SK-N-SH (cell line): ENCODE data around the gene CHKB. TPM values are rescaled to one million over a fixed set of nuclear protein-coding genes. Genes with fewer than 3 reads are reported as not detected.

Experiments used
- CTCF ChIA-PET: fragments of 300-600, 350-600 bp; formaldehyde crosslinking; extraction: SDS; loops from one replicate; lab custom pipeline; 2021; lab: Yijun Ruan, JAX
- POLR2A ChIA-PET: fragments of 350-600 bp; sonication (Branson Sonifier 250); formaldehyde crosslinking; extraction: SDS; loops from one replicate; lab custom pipeline; 2020; ENCODE audit warnings: antibody characterized with exemption, inconsistent platforms; lab: Yijun Ruan, JAX
- DNase-seq: peaks from one replicate; pipeline ENCODE4 v3.0.0; 2012
- H2AFZ ChIP-seq: fragments of 200-600 bp; sonication (generic); 2 replicates; pipeline ENCODE4 v1.8.1; 2016; ENCODE audit warnings: antibody characterized with exemption, mild to moderate bottlenecking, low read depth
- H3F3A ChIP-seq: fragments of 200-600 bp; sonication (generic); replicated peaks from 2 replicates; pipeline ENCODE3; 2016; ENCODE audit warnings: antibody characterized with exemption, mild to moderate bottlenecking; ENCODE audit not compliant: insufficient read depth
- H3K27ac ChIP-seq, 2 experiments: fragments of 200-500 bp in 1 of 2; fragments of 200-600 bp in 1 of 2; sonication (Bioruptor generic) in 1 of 2; sonication (generic), shearing (Covaris generic) in 1 of 2; 2 replicates each; pipeline versions ENCODE4 v1.5.1 to v1.6.1; 2014 to 2016; ENCODE audit warnings: low read depth in 2 of 2, inconsistent platforms in 1 of 2, low read length in 1 of 2, mild to moderate bottlenecking in 1 of 2, mixed read lengths in 1 of 2
- H3K27me3 ChIP-seq: fragments of 200-600 bp; sonication (generic), shearing (Covaris generic); 2 replicates; pipeline ENCODE4 v1.6.1; 2016; ENCODE audit warnings: mixed run types; ENCODE audit not compliant: insufficient read depth
- H3K36me3 ChIP-seq, 2 experiments: fragments of 200-500 bp in 1 of 2; fragments of 200-600 bp in 1 of 2; sonication (Bioruptor generic) in 1 of 2; sonication (generic) in 1 of 2; replicated peaks in 1 of 2; 2 replicates each; pipeline versions ENCODE3 to v1.5.1; 2014 to 2016; ENCODE audit warnings: low read length in 1 of 2, mild to moderate bottlenecking in 1 of 2; ENCODE audit not compliant: insufficient read depth in 2 of 2, control insufficient read depth in 1 of 2
- H3K4me1 ChIP-seq, 2 experiments: fragments of 200-500 bp in 1 of 2; fragments of 200-600 bp in 1 of 2; sonication (Bioruptor generic) in 1 of 2; sonication (generic), shearing (Covaris generic) in 1 of 2; 2 replicates each; pipeline versions ENCODE4 v1.5.1 to v1.6.1; 2014 to 2016; ENCODE audit warnings: low read depth in 1 of 2, low read length in 1 of 2, mixed run types in 1 of 2; ENCODE audit not compliant: insufficient read depth in 2 of 2, control insufficient read depth in 1 of 2
- H3K4me2 ChIP-seq: fragments of 200-600 bp; sonication (generic), shearing (Covaris generic); 2 replicates; pipeline ENCODE4 v1.6.1; 2017; ENCODE audit warnings: mixed run types
- H3K4me3 ChIP-seq, 2 experiments: fragments of 200-500 bp in 1 of 2; fragments of 200-600 bp in 1 of 2; sonication (Bioruptor generic) in 1 of 2; sonication (generic), shearing (Covaris generic) in 1 of 2; 2 replicates each; pipeline versions ENCODE4 v1.5.1 to v1.8.1; 2014 to 2016; ENCODE audit warnings: low read depth in 2 of 2, inconsistent platforms in 1 of 2, low read length in 1 of 2, mild to moderate bottlenecking in 1 of 2, mixed read lengths in 1 of 2, moderate library complexity in 1 of 2
- H3K79me2 ChIP-seq: fragments of 200-600 bp; sonication (generic); 2 replicates; pipeline ENCODE4 v1.8.1; 2017; ENCODE audit warnings: mild to moderate bottlenecking; ENCODE audit not compliant: insufficient read depth
- H3K9ac ChIP-seq: fragments of 200-600 bp; sonication (generic); 2 replicates; pipeline ENCODE4 v1.6.1; 2017; ENCODE audit warnings: mixed run types
- H3K9me2 ChIP-seq: fragments of 200-600 bp; sonication (generic); 2 replicates; pipeline ENCODE4 v1.6.1; 2017; ENCODE audit warnings: mixed run types
- H3K9me3 ChIP-seq: fragments of 200-600 bp; sonication (generic); 2 replicates; pipeline ENCODE4 v1.6.1; 2017; ENCODE audit warnings: mixed run types, mild to moderate bottlenecking, moderate library complexity
- H4K20me1 ChIP-seq: fragments of 200-600 bp; sonication (generic); 2 replicates; pipeline ENCODE4 v1.6.1; 2017; ENCODE audit warnings: mild to moderate bottlenecking, mixed run types; ENCODE audit not compliant: insufficient read depth
- CHD2 ChIP-seq: fragments of 150-350 bp; IDR thresholded peaks from 2 replicates; pipeline ENCODE4 v1.6.1; 2018; ENCODE audit warnings: low read length; ENCODE audit not compliant: partially characterized antibody
- ELF1 ChIP-seq: IDR thresholded peaks from 2 replicates; pipeline ENCODE4 v1.4.0; 2012
- FOSL2 ChIP-seq: IDR thresholded peaks from 2 replicates; pipeline ENCODE4 v1.4.0; 2012; ENCODE audit warnings: low read depth, mild to moderate bottlenecking, moderate library complexity, borderline replicate concordance
- FOXJ3 ChIP-seq: sonication (generic); formaldehyde crosslinking; IDR thresholded peaks from 2 replicates; pipeline ENCODE4 v1.5.1; 2020; ENCODE audit warnings: mild to moderate bottlenecking, missing genetic modification reagents
- GABPA ChIP-seq: IDR thresholded peaks from 2 replicates; pipeline ENCODE4 v1.4.0; 2012; ENCODE audit warnings: low read depth, mild to moderate bottlenecking
- GATA2 ChIP-seq: sonication (generic); formaldehyde crosslinking; IDR thresholded peaks from 2 replicates; pipeline ENCODE4 v1.5.0; 2020; ENCODE audit warnings: mild to moderate bottlenecking, missing genetic modification reagents
- JUND ChIP-seq: IDR thresholded peaks from 2 replicates; pipeline ENCODE4 v1.4.0; 2012
- MEF2A ChIP-seq: IDR thresholded peaks from 2 replicates; pipeline ENCODE4 v1.4.0; 2012; ENCODE audit warnings: low read depth, borderline replicate concordance
- MXI1 ChIP-seq: IDR thresholded peaks from 2 replicates; pipeline ENCODE4 v1.6.1; 2012; ENCODE audit warnings: mild to moderate bottlenecking, low read depth, low read length, improper control_type of control experiment
- NFIC ChIP-seq: IDR thresholded peaks from 2 replicates; pipeline ENCODE4 v1.4.0; 2012; ENCODE audit warnings: borderline replicate concordance
- NRF1 ChIP-seq: IDR thresholded peaks from 2 replicates; pipeline ENCODE4 v1.6.1; 2012; ENCODE audit warnings: low read depth, mild to moderate bottlenecking, low read length
- POLR2AphosphoS5 ChIP-seq: IDR thresholded peaks from 2 replicates; pipeline ENCODE4 v1.6.1; 2012; ENCODE audit warnings: low read depth, low read length
- RFX5 ChIP-seq: IDR thresholded peaks from 2 replicates; pipeline ENCODE4 v1.6.1; 2012; ENCODE audit warnings: mild to moderate bottlenecking, improper control_type of control experiment, low read length
- RXRA ChIP-seq: IDR thresholded peaks from 2 replicates; pipeline ENCODE4 v1.4.0; 2012; ENCODE audit warnings: low read depth, mild to moderate bottlenecking, borderline replicate concordance
- SMC3 ChIP-seq: IDR thresholded peaks from 2 replicates; pipeline ENCODE4 v1.6.1; 2012; ENCODE audit warnings: low read depth, low read length, improper control_type of control experiment
- TAF1 ChIP-seq: IDR thresholded peaks from 2 replicates; pipeline ENCODE4 v1.6.1; 2012; ENCODE audit warnings: low read depth, mild to moderate bottlenecking, low read length, moderate library complexity, borderline replicate concordance
- TCF12 ChIP-seq: IDR thresholded peaks from 2 replicates; pipeline ENCODE4 v1.4.0; 2012
- TEAD4 ChIP-seq: IDR thresholded peaks from 2 replicates; pipeline ENCODE4 v1.4.0; 2012; ENCODE audit warnings: mild to moderate bottlenecking, borderline replicate concordance; ENCODE audit not compliant: insufficient read depth
- WGBS: methylation state at CpG from one replicate; pipeline ENCODE4 v1.1.6; 2017; ENCODE audit warnings: low lambda C conversion rate; 5-methylcytosine and 5-hydroxymethylcytosine counted together
- polyA plus RNA-seq, 3 experiments: library from polyadenylated mRNA; depleted of rRNA; stranded (reverse); fragments of >200 nt; gene quantifications; 2 replicates each; pipeline ENCODE4 v1.2.3, GENCODE V29; 2012
- TF ChIP-seq, protein P1 (sequence below): IDR thresholded peaks from 2 replicates; pipeline ENCODE4 v1.6.1; 2012; ENCODE audit warnings: mild to moderate bottlenecking, low read depth, low read length, moderate library complexity
- TF ChIP-seq, protein P2 (sequence below): IDR thresholded peaks from 2 replicates; pipeline ENCODE4 v1.4.0; 2012; ENCODE audit warnings: low read depth, borderline replicate concordance
- TF ChIP-seq, protein P3 (sequence below): IDR thresholded peaks from 2 replicates; pipeline ENCODE4 v1.4.0; 2012; ENCODE audit warnings: low read depth, borderline replicate concordance
- TF ChIP-seq, protein P4 (sequence below): fragments of 200-600 bp; sonication (generic); IDR thresholded peaks from 2 replicates; pipeline ENCODE4 v1.6.1; 2017; ENCODE audit warnings: antibody characterized with exemption, mild to moderate bottlenecking, moderate library complexity
- TF ChIP-seq, protein P5 (sequence below): fragments of 150-350 bp; IDR thresholded peaks from 2 replicates; pipeline ENCODE4 v1.6.1; 2017; ENCODE audit warnings: antibody characterized with exemption, low read length, low read depth, borderline replicate concordance

Gene CHKB
- polyA plus RNA-seq, 1 of the 3 experiments (the other 2 are of a cell fraction): 39.6 TPM

DNA sequence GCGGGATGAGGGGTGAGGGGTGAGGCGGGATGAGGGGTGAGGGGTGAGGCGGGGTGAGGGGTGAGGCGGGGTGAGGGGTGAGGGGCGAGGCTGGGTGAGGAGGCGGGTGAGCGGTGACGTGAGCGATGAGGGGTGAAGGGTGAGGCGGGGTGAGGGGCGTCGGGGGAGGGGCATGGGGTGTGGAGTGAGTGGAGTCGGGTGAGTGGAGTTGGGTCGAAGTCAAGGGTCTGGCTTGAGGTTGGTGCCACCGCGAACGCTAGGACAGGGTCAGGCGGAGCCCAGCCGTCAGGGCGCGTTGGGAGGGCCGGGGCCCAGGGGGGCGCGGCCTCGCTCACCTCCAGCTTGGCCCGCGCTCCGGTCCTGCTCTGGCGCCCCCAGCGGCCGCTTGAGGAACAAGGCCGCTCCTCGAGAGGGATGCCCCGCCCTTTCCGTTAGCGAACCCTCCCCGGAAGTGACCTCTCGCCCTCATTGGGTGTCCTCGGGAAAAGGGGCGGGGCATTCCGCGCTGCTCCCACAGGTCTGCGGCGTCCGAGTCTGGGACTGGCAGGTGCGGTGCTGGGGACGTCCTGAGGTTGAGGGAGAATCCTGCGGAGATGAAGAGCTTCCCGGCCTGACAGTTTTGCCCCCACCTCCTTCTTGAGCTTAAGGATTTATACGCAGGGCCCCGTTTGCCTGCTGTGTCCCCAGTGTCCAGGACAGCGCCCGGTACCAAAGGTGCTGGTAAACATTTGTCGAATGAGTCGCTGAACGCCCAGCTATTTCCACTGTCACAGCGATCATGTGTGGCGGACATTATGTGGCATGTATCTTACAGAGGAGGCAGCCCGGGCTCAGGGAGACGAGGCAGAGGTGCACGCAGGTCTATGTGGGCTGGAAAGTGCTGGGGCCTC, 19.9 kb downstream of the CHKB start, which contains the start of gene SYCE3:
Gene SYCE3 (minus strand): TSS at position 397 of the 890 bp plus-strand sequence. CDS start 6,514 bp downstream, outside the sequence.
- WGBS: 4% methylated on average over 35 of the region's 61 CpGs
- POLR2A ChIA-PET: interaction anchor here (1.0 to 2.7 kb wide), 5 partner anchors 13 to 39 kb away, joined by 4 to 12 read pairs (median 7); partner anchors contain the start of genes KLHDC7B and SCO2
- peak within 1 kb of the TSS; percentile 97 for H2AFZ ChIP-seq
- no peaks in the 10 kb centered on the region for H3K79me2 ChIP-seq
- H3K36me3 ChIP-seq: no peaks in the 10 kb centered on the region
- H3K27ac ChIP-seq: no peak within 1 kb of the TSS; a peak in 2 of 4 replicates
- no peaks in the 10 kb centered on the region for H3K9me3 ChIP-seq
- peak within 1 kb of the TSS; percentile 93 for H3K4me2 ChIP-seq
- no peaks in the 10 kb centered on the region for H4K20me1 ChIP-seq
- no peaks in the 10 kb centered on the region for H3K9me2 ChIP-seq
- DNase-seq: peak; percentile 97
- no peaks in the 10 kb centered on the region for H3F3A ChIP-seq
- peaks cover 0 to 4% of the 10 kb centered on the region in 2 experiments; a peak in 1 of 4 replicates for H3K4me1 ChIP-seq
- H3K4me3 ChIP-seq: peak within 1 kb of the TSS; percentile 62 to 96
- CTCF ChIA-PET: interaction anchor here (0.6 to 4.9 kb wide), 32 partner anchors 10 to 260 kb away, joined by 3 to 73 read pairs (median 6); partner anchors contain the start of genes CHKB, CPT1B, KLHDC7B and LMF2
- no peaks in the 10 kb centered on the region for H3K27me3 ChIP-seq
- H3K9ac ChIP-seq: peak within 1 kb of the TSS; percentile 32; the same call in 1 of the 2 replicates
- no peak for TF ChIP-seq ELF1
- TF ChIP-seq, protein P1, sequence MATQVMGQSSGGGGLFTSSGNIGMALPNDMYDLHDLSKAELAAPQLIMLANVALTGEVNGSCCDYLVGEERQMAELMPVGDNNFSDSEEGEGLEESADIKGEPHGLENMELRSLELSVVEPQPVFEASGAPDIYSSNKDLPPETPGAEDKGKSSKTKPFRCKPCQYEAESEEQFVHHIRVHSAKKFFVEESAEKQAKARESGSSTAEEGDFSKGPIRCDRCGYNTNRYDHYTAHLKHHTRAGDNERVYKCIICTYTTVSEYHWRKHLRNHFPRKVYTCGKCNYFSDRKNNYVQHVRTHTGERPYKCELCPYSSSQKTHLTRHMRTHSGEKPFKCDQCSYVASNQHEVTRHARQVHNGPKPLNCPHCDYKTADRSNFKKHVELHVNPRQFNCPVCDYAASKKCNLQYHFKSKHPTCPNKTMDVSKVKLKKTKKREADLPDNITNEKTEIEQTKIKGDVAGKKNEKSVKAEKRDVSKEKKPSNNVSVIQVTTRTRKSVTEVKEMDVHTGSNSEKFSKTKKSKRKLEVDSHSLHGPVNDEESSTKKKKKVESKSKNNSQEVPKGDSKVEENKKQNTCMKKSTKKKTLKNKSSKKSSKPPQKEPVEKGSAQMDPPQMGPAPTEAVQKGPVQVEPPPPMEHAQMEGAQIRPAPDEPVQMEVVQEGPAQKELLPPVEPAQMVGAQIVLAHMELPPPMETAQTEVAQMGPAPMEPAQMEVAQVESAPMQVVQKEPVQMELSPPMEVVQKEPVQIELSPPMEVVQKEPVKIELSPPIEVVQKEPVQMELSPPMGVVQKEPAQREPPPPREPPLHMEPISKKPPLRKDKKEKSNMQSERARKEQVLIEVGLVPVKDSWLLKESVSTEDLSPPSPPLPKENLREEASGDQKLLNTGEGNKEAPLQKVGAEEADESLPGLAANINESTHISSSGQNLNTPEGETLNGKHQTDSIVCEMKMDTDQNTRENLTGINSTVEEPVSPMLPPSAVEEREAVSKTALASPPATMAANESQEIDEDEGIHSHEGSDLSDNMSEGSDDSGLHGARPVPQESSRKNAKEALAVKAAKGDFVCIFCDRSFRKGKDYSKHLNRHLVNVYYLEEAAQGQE: no peak
- no peak for TF ChIP-seq FOSL2
- TF ChIP-seq, protein P2, sequence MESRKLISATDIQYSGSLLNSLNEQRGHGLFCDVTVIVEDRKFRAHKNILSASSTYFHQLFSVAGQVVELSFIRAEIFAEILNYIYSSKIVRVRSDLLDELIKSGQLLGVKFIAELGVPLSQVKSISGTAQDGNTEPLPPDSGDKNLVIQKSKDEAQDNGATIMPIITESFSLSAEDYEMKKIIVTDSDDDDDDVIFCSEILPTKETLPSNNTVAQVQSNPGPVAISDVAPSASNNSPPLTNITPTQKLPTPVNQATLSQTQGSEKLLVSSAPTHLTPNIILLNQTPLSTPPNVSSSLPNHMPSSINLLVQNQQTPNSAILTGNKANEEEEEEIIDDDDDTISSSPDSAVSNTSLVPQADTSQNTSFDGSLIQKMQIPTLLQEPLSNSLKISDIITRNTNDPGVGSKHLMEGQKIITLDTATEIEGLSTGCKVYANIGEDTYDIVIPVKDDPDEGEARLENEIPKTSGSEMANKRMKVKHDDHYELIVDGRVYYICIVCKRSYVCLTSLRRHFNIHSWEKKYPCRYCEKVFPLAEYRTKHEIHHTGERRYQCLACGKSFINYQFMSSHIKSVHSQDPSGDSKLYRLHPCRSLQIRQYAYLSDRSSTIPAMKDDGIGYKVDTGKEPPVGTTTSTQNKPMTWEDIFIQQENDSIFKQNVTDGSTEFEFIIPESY: no peak
- peak; percentile 26; the same call in 1 of the 2 replicates for TF ChIP-seq SMC3
- peak; percentile 70; the same call in 1 of the 2 replicates for TF ChIP-seq POLR2AphosphoS5
- TF ChIP-seq, protein P3, sequence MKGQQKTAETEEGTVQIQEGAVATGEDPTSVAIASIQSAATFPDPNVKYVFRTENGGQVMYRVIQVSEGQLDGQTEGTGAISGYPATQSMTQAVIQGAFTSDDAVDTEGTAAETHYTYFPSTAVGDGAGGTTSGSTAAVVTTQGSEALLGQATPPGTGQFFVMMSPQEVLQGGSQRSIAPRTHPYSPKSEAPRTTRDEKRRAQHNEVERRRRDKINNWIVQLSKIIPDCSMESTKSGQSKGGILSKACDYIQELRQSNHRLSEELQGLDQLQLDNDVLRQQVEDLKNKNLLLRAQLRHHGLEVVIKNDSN: no peak
- no peak for TF ChIP-seq GATA2 (CRISPR knock-in tag)
- peak; percentile 22; the same call in 1 of the 2 replicates for TF ChIP-seq TAF1
- TF ChIP-seq TEAD4: no peak
- TF ChIP-seq NRF1: no peak
- TF ChIP-seq FOXJ3 (CRISPR knock-in tag): no peak
- no peak for TF ChIP-seq TCF12
- TF ChIP-seq GABPA: peak; percentile 75
- no peak for TF ChIP-seq NFIC
- TF ChIP-seq, protein P4, sequence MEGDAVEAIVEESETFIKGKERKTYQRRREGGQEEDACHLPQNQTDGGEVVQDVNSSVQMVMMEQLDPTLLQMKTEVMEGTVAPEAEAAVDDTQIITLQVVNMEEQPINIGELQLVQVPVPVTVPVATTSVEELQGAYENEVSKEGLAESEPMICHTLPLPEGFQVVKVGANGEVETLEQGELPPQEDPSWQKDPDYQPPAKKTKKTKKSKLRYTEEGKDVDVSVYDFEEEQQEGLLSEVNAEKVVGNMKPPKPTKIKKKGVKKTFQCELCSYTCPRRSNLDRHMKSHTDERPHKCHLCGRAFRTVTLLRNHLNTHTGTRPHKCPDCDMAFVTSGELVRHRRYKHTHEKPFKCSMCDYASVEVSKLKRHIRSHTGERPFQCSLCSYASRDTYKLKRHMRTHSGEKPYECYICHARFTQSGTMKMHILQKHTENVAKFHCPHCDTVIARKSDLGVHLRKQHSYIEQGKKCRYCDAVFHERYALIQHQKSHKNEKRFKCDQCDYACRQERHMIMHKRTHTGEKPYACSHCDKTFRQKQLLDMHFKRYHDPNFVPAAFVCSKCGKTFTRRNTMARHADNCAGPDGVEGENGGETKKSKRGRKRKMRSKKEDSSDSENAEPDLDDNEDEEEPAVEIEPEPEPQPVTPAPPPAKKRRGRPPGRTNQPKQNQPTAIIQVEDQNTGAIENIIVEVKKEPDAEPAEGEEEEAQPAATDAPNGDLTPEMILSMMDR: peak; percentile 79
- TF ChIP-seq JUND: no peak
- peak; percentile 55 for TF ChIP-seq CHD2
- TF ChIP-seq, protein P5, sequence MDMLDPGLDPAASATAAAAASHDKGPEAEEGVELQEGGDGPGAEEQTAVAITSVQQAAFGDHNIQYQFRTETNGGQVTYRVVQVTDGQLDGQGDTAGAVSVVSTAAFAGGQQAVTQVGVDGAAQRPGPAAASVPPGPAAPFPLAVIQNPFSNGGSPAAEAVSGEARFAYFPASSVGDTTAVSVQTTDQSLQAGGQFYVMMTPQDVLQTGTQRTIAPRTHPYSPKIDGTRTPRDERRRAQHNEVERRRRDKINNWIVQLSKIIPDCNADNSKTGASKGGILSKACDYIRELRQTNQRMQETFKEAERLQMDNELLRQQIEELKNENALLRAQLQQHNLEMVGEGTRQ: no peak
- peak; percentile 63 for TF ChIP-seq MXI1
- 0 out of 2 replicates have a peak, but pooled peaks have one; percentile 29 for TF ChIP-seq RFX5
- TF ChIP-seq MEF2A: no peak
- no peak for TF ChIP-seq RXRA
